ENCODE data around the gene KRT7. TPM values are rescaled to one million over a fixed set of nuclear protein-coding genes. Genes with fewer than 3 reads are reported as not detected.

The KRT7 gene
- total RNA-seq, 1 donor from 2014 or later = 768 TPM

GRCh38 chr12:52187206-52187605 lies 45.8 kb upstream of the KRT7 start:
- no peak overlapping the region for H3K4me3 ChIP-seq (ENCODE audit: low read depth, low read length)
- no peak for TF ChIP-seq CTCF (conservative IDR thresholded peaks at IDR 0.05; ENCODE audit: low read depth, low read length)
- DNase-seq (ENCODE audit: low read depth) = no peak

GRCh38 chr12:52187640-52188039 lies 45.4 kb upstream of the KRT7 start:
- no peak for DNase-seq (ENCODE audit: low read depth)
- no peak for TF ChIP-seq CTCF (conservative IDR thresholded peaks at IDR 0.05; ENCODE audit: low read depth, low read length)
- no peak overlapping the region for H3K4me3 ChIP-seq (ENCODE audit: low read depth, low read length)

GRCh38 chr12:52188658-52189057 lies 44.4 kb upstream of the KRT7 start:
- H3K4me3 ChIP-seq (ENCODE audit: low read depth, low read length) = no peak overlapping the region
- TF ChIP-seq CTCF (conservative IDR thresholded peaks at IDR 0.05; ENCODE audit: low read depth, low read length) = no peak
- DNase-seq (ENCODE audit: low read depth) = no peak

DNA sequence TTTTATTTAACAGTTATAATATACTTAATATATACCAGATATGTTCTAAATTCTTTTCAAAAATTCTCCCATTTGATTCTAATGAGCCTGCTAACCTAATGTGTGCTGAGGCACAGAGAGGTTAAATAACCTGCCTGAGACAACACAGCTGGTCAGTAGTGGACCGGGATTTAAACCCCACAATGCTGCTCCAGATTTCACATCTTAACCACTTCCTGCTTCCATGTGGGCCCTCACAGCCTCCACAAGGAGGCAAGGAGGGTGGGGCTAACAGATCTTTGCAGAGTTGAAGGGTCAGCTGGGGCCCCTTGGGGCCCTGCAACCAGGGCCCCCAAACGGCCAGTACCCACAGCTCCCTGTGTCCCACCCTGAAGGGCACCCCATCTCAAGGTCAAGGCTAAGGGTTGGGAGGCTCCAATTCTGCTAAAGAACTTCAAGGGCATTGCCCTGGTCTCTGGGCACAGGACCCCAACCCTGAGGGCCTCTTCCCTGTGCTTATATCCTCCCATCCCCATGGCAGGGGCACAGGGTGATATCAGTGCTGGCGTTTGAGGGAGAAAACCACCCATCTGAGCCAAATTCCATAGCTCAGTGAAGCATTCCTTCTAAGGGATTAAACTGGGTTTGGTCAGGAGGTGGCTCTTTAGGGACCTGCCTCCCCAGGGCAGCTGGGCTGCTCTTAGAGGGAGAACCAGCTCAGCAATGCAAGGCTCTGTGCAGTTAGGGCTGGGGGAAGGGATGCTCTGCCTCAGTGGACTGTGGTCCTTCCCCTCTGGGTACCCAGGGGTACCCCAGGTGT lies 43.5 kb upstream of the KRT7 start:
- no peak for DNase-seq (ENCODE audit: low read depth)
- H3K4me3 ChIP-seq (ENCODE audit: low read depth, low read length) = no peak overlapping the region
- TF ChIP-seq CTCF (conservative IDR thresholded peaks at IDR 0.05; ENCODE audit: low read depth, low read length) = no peak

DNA sequence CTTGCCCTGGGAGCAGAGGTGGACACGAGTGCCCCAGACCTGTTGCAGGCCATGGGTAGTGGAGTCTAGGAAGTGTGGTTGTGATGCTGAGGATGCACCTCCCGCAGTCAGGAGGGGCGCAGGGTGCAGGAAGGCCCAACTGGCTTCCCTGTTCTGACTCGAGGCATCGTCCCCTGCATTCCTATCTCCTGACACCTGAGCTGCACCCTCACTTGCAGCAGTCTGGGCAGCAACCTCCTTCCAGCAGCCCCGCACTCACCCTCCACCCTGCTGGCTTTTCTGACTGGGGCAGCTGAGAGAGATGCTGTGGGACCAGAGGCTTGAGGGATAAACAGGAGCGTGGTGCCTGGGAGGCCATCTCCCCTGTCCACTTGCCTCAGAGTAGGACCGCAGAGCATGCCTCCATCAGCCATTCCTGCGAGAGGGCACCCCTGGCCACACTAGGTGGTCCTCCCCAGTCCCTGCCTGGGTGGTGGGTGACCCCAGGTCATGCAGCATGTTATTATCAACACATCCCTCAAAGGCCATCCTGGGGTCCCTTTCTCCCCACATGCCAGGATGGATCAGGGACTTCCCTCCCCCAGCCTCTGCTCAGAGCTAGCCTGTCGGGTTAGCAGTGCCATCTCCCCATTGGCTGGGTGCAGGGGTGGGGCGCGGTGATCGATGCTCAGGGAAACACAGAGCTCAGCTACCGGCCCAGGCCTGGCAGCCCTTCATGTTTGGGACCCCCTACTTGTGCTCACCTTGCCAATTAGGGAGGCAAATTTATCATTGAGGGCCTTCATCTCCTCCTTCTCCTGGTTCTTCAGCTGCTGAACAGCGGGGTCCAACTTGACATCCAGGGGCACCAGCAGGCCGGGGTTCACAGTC lies 41.9 kb upstream of the KRT7 start:
- no peak for DNase-seq (ENCODE audit: low read depth)
- H3K4me3 ChIP-seq (ENCODE audit: low read depth, low read length) = peak overlapping the region; percentile 41
- no peak for TF ChIP-seq CTCF (conservative IDR thresholded peaks at IDR 0.05; ENCODE audit: low read depth, low read length)

DNA sequence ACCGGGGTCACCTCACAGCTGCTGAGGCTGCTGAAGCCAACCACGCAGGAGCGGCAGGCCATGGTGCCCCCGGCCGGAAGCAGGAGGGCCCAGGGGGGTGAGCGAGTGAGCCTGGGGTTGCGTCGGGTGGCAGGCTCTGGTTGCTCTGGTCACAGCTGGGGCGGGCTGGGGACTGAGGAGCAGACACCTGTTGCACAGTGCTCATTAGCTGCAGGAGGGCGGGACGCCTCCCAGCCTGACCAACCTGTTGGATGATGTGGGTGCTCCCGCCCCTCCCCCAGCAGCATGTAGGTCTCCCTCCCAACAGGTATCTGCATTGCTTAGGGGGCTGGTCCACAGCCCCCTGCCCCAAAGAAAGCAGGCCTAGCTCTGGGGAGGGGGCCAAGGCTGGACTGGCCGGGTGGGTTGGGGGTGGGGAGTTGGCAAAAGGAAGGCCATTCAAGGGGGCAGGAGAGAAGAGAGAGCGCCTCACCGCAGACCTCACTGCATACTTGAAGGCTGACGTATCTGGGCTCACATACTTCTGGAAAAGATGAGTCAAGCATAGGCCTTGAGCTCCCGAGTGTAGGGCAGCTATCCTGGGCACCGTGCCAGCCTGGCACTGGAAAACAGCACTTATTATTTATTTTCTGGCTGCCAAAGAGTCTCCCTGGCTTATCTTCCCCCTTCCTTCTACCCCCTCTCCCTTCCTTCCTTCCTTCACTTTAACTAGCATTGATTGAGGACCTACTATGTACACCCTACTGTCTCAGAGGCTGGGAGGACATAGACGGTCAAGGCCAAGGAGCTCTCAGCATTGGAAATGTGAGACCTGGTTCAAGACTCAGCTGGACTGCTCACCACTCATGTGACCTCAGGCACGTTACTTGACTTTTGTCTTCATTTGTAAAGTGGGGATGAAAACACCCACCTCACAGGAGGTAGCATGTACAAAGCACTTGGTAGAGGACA lies 40.9 kb upstream of the KRT7 start, which contains the start of gene KRT80:
KRT80 (minus strand) TSS at position 174 of the 951 bp plus-strand sequence; CDS start at position 62, 112 bp downstream.
- peak; percentile 94 for DNase-seq (ENCODE audit: low read depth)
- peak within 1 kb of the TSS; percentile 41 for H3K4me3 ChIP-seq (ENCODE audit: low read depth, low read length)
- TF ChIP-seq CTCF (conservative IDR thresholded peaks at IDR 0.05; ENCODE audit: low read depth, low read length) = no peak
